NCI-H1436 treated with DMSO at 0.1 percent for 48 hours (cell line): ENCODE results near the gene SLC3A2.
A peak's percentile ranks its signal among the peaks of the same experiment; 100 is the strongest.

Experiments
- DNase-seq: peaks from one replicate; lab custom pipeline; 2025; lab: John Stamatoyannopoulos, UW

Gene SLC3A2

DNA sequence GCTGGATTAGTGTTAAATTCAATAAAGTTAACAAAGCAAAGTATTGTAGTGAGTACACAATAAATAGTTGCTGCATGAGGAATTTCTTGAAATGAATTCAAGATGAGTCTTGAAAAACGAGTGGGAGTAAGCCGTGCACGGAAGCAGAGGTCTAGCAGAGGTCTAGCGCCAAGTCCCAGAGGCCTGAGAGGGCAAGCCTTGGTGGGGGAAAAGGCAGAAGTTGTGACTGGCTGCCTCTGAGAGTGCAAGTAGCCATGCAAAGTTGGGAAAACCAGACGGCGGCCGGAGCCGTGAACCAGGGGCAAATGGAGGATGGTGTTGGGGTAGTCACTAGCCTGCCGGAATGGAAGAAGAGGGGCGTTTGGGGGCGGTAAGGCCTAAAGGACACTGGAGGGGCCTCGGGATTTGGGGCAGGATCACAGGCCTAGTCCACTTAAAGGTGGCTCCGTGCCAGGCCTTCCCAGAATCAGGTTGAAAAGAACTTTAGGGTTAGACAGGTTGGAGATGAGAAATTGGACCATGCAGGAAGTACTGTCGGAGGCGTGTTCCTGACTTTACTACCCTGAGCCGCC lies 379 bp upstream of the SLC3A2 start:
- peak; percentile 13 for DNase-seq

DNA sequence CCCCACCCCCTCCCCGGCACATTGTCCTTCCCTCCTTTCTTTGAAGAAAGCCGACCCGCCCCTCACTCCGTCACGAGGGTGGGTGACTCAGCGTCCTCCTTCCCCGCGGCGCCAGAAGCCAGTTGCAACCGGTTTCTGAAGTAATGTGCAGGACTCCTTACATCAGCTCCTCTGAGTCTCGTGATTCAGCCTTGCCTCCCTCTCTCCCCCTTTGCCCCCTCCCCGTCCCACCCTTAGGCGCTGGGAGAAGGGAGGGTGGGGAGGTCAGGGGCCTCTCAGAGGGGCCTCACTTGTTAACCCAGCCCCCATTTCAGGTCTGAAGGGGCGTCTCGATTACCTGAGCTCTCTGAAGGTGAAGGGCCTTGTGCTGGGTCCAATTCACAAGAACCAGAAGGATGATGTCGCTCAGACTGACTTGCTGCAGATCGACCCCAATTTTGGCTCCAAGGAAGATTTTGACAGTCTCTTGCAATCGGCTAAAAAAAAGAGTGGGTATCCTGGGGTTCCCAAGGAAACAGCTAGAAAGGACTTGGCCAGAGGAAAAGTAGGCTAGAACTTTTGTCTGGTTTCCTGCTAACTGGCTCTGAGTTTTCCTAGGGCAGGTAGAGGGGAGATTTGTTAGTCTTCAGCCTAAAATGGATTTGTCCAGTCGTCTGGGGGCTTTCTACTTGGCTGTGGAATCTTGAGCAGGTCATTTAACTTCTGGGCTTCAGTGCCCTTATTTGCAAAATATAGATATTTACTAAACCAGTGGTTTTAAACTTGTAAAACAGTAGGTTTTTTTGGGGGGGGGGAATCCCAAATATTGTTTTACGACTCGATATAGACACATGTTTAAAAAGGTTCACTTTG lies 1.1 kb downstream of the SLC3A2 start:
- DNase-seq: peak; percentile 76

DNA sequence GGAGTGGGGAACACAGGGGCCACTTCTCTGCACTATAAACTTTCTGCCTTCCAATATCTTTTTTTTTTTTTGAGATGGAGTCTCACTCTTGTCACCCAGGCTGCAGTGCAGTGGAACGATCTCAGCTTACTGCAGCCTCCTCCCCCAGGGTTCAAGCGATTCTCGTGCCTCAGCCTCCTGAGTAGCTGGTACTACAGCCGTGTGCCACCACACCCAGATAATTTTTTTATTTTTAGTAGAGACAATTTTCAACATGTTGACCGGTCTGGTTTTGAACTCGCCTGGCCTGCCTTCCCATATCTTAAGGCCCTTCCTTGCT lies 1.7 kb downstream of the SLC3A2 start:
- DNase-seq: no peak

DNA sequence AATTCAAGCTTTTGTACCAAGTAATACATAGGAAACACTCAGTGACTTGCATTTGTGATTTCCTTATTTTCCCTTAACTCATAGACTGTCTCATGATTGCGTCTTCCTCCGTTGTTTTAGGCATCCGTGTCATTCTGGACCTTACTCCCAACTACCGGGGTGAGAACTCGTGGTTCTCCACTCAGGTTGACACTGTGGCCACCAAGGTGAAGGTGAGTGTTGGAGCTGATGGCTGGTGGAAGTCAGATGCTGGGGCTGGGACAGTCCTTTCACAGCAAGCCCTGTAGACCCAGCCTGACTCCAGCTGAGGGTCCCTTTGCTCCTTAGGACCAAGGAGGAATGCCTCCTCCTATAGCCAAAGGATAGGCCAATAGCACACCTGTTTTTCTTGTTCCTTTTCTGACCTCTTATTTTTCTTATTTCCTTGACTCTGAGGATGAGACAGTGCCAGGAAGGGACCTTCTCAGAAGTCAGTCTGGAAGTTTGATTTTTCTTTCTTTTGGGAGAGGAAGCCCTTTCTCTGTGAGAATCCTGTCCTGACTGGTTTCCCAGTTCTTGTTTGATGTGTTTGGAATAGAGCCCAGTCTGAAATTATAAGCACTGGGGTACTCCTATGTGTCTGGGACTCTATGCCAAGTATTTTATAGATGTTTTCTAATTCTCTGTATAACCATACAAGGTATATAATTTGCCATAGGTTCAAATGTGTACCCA lies 2.2 kb downstream of the SLC3A2 start:
- DNase-seq: no peak

DNA sequence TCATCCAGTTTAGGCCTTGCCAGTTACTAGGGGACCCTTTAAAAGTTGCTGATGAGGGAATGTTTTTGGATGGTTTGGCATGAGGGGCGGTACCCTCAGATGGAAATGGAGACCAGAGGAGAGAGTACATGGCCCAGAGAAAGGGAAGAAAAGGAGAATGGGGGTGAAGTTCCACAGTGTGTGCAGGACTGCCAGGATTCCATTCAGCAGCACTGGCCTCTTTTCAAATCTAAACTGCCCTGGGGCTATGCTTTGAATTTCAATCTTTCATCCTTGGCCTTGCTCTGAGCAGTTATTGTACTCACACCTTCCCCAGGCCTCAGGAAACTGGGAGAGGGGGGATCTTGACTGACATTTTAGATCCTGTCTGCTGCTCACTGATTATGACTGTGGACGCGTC lies 3.0 kb downstream of the SLC3A2 start:
- DNase-seq: no peak

DNA sequence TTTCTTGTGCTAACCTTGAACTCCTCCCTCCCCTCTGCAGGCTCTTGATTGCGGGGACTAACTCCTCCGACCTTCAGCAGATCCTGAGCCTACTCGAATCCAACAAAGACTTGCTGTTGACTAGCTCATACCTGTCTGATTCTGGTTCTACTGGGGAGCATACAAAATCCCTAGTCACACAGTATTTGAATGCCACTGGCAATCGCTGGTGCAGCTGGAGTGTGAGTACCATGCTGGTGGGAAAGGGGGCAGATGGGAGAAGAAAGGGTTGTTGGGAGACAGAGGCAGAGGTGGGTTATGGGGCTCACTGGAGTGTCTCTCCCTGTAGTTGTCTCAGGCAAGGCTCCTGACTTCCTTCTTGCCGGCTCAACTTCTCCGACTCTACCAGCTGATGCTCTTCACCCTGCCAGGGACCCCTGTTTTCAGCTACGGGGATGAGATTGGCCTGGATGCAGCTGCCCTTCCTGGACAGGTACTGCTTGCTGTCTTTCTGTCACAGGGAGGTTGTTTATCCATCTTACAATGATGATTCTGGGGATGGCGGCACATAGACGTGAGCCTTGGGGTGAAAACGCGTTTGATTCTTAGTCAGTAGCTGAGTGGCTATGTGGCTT lies 4.5 kb downstream of the SLC3A2 start:
- no peak for DNase-seq

DNA sequence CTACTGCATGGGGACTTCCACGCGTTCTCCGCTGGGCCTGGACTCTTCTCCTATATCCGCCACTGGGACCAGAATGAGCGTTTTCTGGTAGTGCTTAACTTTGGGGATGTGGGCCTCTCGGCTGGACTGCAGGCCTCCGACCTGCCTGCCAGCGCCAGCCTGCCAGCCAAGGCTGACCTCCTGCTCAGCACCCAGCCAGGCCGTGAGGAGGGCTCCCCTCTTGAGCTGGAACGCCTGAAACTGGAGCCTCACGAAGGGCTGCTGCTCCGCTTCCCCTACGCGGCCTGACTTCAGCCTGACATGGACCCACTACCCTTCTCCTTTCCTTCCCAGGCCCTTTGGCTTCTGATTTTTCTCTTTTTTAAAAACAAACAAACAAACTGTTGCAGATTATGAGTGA lies 7.7 kb downstream of the SLC3A2 start:
- DNase-seq: no peak

DNA sequence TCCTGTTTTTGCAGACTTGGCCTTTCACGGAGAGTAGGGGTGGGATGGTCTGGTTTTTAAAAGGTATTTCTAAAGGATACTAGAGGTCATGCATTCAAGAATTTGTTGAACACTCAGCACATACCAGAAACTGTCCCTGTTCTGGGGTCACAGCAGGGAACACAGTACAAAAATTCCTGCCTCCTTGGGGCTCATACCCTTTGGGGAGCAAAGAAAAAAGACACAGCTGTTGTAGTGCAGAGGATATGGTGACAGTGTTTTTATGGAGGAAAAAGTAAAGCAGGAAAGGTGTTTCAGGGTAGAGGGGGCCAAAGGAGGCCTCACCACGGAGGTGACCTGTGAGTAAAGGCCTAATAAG lies 8.4 kb downstream of the SLC3A2 start:
- DNase-seq: no peak

DNA sequence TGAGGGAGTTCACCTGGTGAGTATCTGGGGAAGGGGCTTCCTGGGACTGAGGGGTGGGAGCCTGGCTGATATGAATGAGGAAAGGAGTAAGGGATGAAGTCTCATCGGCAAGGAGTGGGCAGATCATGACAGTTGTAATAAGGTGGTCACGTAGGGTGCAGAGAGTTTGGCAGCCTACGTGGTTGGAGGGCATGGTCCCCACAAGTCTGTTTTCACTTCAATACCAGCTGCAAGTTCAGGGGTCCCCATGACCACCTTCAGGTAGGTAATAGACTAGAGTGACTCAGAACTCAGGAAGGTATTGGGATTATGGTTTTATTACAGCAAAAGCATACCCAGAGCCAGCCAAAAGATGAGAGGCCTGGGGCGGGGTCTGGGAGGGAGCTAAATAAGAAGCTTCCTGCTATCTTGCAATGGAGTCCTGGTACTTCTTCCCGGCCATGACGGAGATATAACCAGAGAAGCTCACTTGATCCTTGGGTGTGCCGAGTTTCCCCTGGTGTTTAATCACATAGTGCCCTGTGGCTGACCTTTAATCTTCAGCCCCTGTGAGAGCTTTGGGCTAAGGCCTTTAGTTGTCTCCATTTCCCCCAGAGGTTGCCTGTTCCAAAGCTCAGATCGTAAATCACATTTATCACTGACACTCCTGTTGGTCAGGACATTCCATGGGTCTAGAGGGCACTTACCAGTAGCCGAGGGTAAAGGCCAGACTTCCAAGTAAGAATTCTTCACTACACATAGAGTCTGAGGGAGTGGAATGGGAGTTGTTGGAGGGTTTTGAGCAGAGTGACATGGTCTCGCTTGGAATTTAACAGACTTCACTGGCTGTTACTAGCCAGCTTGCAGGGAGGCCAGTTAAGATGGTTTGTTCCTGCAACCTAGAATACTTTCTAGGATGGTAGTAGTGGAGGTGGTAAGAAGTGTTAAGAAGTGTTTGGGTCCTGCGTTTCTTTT lies 9.1 kb downstream of the SLC3A2 start:
- no peak for DNase-seq

DNA sequence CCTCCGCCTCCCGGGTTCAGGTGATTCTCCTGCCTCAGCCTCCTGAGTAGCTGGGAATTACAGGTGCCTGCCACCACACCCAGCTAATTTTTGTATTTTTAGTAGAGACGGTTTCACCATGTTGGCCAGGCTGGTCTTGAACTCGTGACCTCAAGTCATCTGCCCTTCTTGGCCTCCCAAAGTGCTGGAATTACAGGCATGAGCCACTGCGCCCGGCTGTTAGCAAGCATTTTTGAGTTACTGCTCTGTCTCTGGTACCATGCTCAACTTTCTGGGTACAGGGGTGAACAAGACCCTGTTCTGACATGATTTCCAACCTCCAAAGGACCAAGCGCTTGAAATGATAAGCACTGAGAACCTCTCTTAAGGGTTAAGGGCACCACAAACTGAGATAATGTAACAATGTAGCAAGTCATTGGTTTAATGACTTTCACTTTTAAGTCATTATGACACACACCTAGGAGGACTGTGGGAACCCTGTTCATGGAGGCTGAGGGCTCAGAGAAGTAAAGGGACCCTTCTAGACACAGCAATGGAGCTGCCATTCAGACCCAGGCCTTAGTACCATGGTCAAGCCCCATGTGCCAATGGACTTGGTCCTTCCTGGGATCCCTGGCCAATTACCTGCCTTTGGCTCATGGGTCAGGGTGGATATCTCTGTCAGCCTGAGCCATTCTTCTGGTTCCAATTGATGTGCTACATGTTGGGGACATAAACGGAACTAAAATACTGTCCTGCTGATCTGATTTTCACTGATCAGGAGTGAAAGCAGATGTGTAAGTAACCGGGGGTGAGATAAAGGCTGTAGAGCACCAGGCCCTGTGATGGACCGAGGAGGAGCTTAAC lies 11.6 kb downstream of the SLC3A2 start:
- DNase-seq: no peak

DNA sequence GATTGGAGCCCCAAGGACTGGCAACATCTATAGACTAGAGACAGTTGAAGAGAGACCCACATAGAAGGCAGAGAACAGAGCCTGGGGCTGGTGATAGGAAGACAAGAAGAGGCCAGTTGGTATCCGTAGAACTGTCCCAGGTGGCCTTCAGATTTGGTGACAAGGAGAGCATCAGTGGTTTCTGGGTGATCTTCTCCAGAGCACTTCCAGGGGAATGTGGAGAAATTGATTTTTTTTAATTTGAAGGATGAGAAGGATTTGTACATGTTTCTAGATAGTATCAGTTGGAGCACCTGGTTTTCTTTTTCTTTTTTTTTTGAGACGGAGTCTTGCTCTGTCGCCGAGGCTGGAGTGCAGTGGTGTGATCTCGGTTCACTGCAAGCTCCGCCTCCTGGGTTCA lies 14.8 kb downstream of the SLC3A2 start:
- no peak for DNase-seq

DNA sequence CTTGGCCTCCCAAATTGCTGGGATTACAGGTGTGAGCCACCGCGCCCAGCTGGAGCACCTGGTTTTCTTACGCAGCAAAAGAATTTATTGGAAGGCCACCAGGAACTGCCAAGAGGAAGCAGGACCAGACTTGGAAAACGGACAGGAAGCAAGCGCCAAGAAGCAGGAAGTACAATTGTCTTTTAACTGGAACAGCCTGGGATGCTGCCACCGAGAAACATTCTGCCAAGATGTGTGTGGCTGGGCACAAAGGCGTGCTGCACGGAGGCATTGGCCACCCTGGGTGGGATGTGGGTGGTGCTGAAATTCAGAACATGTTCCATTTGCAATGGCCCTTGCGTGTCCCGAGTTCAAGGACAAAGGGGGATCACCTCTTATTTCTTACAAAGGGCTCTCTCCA lies 15.4 kb downstream of the SLC3A2 start:
- no peak for DNase-seq

DNA sequence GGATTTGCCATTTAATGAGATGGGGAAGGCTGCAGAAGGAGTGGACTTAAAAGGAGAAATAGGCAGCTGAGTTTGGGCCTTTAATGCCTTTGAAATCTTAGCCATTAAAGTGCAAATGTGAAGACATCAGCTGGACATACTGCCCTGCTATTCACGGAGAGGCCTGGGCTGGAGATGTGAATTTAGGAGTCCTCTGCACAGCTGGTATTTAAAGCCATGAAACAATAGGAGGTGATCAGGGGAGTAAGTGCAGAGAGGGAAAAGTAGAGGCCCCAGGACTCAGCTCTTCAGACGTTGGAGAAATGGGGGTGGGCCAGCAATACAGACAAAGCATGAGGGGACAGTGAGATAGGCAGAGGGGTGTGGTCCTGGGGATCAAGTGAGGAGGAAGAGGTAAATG lies 16.6 kb downstream of the SLC3A2 start:
- no peak for DNase-seq

DNA sequence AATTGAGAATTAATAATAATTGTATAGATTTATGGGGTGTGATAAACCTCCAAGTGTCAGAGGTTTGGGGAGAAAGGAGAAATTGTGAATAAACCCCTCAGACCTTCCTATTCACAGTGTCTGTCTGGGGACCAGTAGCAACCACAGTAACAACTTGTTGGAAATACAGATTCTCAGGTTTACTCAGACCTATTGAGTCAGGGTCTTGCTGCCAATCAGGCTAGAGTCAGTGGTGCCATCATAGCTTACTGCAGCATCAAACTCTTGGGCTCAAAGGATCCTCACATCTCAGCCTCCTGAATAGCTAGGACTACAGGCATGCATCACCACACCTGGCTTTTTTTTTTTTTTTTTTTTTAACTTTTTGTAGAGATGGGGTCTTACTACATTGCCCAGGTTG lies 17.3 kb downstream of the SLC3A2 start:
- no peak for DNase-seq

DNA sequence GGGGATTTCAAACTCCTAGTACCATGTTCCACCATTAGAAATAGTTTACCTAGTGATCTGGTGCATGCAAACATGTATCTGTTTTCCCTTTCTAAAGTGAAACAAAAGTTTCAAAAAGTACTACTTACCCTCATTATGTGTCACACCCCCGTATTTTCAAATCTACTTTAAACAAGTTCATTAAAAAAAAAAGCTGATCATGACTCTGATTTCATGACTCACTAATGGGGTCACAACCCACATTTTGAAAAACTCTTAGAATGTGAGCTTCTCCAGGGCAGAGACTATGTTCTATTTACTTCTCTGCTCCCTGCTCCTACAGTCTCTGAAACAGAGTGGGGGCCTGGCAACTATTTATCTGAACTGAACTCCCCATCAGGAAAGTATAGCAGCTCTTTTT lies 22.2 kb downstream of the SLC3A2 start:
- no peak for DNase-seq

DNA sequence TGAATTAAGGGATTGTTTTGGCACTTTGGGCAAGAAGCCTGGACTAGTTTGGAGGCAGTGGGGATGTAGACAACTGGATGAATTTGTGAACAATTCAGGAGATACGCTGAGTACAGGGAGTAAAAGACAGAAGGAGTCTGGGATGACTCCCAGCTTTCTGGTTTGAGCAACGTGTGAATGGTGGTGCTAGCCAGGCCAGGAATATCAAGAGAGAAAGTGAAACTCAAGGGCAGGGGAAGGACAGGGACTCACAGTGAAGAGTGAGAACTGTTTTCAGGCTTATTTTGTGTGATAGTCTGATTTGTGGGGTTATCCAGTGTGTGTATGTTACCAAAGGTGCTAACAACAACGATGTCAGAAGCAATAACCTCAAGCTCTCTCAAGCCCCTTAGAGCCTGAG lies 24.6 kb downstream of the SLC3A2 start:
- no peak for DNase-seq

DNA sequence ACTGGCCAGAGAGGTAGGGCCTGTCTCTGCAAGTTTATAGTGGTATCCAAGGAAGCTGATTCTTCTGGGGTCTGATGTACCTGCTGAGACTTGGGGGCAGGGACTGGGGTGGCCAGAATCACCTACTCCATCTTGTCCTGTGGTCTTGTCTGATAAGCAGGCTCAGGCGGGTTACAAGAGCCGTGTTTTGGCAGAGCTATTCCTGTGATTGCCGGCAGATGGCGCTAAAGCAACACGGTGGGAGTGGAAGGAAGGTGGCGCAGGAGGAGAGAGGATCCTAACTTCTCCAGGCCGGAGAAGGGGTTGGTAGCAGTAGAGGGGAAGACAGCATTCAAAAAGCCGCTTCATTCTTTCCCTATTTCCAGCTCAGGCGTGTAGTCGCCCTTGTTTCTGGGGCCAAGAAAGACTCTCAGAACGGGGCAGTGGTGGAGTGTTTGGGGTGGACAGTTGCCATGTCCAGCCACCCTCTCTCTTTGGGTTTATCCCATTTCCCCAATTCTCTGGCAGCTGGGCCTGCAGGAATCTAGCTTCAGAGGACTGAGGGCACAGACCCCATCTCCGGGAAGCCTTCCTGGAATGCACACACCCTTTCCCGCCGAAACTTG lies 25.3 kb downstream of the SLC3A2 start:
- peak; percentile 11 for DNase-seq

DNA sequence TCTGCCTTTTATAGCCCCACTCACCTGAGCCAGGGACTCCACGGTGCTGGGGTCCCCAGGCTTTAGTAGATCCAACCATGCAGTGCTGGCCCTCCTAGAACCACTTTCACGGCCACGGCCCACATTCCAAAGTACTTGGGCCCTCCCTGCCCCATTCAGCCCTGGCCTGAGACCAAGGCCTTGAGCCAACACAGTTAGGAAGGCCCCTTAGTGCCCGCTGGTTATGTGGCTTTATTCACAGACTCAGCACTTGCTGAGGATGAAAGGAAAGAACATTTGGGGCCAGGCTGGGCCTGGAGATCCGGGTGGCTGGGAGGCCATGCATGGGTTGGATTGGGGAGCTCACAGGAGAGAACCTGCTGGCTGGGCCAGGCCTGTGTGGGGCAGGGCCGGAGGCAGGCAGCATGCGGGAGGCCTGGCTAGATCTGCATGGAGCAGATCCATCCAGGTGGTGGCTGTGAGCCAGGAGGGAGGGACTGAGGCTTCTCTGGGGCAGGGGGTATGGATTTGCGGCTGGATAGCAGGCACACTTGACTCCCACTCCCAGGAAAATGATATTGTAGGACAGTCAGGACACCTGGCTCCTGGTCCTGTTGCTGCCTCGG lies 27.9 kb downstream of the SLC3A2 start:
- DNase-seq: no peak

DNA sequence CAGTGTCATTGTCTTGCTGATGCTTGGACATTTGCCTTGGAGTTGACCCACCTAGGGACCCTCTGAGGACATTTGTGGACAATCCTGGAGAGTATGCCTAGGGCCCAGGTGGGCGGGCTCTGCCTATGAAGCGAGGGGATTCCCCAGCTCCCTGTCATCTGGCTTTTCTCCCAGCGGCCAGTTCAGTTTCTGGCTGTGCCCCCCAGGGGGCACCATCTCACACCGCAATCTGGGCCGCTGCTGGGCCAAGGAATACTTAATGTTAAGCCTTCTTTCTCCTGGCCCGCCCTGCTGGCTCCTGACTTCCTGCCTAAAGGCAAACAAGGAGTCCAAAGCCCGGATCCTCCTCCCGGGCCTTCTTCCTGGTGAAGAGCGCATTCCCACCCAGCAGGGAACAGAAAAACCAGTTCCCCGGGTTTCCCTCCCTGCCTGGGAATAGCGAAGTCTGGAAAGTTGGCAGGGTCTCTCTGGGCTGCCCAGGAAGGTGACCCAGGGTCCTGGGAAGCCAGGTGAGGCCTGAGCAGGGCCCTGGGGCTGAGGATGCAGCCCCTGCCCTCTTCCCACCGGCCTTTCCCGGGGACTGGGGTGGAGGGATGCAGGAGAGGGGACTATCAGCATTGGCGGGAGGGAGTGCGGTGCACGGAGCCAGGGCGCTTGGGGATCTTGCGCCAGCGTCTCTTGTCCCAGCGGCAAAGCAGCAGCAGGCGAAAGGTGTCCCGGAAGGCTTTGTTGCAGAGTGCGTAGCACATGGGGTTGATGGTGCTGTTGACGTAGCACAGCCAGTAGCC lies 28.6 kb downstream of the SLC3A2 start:
- no peak for DNase-seq
